Activated CD4-positive, alpha-beta T cell treated with anti-CD3 and anti-CD28 coated beads, Interleukin-2, amount 10 ng/mL, durations not matched to agents 7 days and 5 days (primary cell): ENCODE measurements around the gene SS18. TPM values are rescaled to one million over a fixed set of nuclear protein-coding genes. Genes with fewer than 3 reads are reported as not detected.

Experiments used
- CTCF ChIA-PET: fragments of 350-600 bp; sonication (Branson Sonifier 250); formaldehyde crosslinking; loops from one replicate; lab custom pipeline; 2021; ENCODE audit warnings: antibody characterized with exemption; lab: Charles Lee
- POLR2A ChIA-PET: fragments of 350-600 bp; sonication (Branson Sonifier 250); formaldehyde crosslinking; loops from one replicate; lab custom pipeline; 2021; ENCODE audit warnings: antibody characterized with exemption; lab: Charles Lee
- DNase-seq: peaks from one replicate; pipeline ENCODE4 v3.0.0-alpha.2; 2020
- H3K27ac Mint-ChIP-seq: one replicate; pipeline ENCODE4 v1.8.0; 2021; ENCODE audit warnings: mild to moderate bottlenecking, moderate library complexity, mixed read lengths
- H3K27me3 Mint-ChIP-seq: one replicate; pipeline ENCODE4 v1.8.0; 2021; ENCODE audit warnings: mixed read lengths
- H3K36me3 Mint-ChIP-seq: one replicate; pipeline ENCODE4 v1.8.0; 2021; ENCODE audit warnings: low read depth, mixed read lengths
- H3K4me1 Mint-ChIP-seq: one replicate; pipeline ENCODE4 v1.8.0; 2021; ENCODE audit warnings: mixed read lengths
- H3K4me3 Mint-ChIP-seq: one replicate; pipeline ENCODE4 v1.8.0; 2021; ENCODE audit warnings: mild to moderate bottlenecking, moderate library complexity, mixed read lengths
- H3K9me3 Mint-ChIP-seq: one replicate; pipeline ENCODE4 v1.8.0; 2021; ENCODE audit warnings: mixed read lengths
- total RNA-seq, 2 experiments: library from RNA; stranded (reverse); gene quantifications; one replicate each; pipeline ENCODE4 v1.2.3, GENCODE V29; 2021

SS18 gene
- total RNA-seq, 2 experiments from 2014 or later, result 72.6 to 82.6 TPM

DNA sequence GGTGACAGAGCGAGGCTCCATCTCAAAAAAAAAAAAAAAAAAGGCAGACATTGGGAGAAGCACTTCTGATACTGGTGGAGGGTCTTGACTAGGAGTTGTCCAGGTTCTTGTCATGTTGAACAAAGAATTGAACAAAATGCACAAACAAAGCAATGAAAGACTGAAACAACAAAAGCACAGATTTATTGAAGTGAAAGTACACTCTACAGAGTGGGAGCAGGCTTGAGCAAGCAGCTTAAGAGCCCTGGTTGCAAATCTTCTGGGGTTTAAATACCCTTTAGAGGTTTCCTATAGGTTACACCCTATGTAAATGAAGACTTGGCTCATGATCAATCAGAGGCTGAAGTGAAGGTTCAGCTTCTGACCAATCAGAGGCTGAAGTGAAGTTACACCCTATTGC lies 6.4 kb upstream of the SS18 start:
- peaks cover 2% of the 10 kb centered on the region for H3K36me3 Mint-ChIP-seq
- ChIA-PET POLR2A (no interaction called here), CTCF (interaction anchor here (0.7 kb wide), 1 partner anchor 47 kb away, joined by 3 read pairs; no protein-coding TSS in a partner anchor)
- H3K9me3 Mint-ChIP-seq, result peaks cover 6% of the 10 kb centered on the region
- peaks cover 3% of the 10 kb centered on the region for H3K4me1 Mint-ChIP-seq
- H3K27ac Mint-ChIP-seq, result no peak overlapping the region
- no peak overlapping the region for H3K4me3 Mint-ChIP-seq
- no peak for DNase-seq
- peaks cover 8% of the 10 kb centered on the region for H3K27me3 Mint-ChIP-seq

DNA sequence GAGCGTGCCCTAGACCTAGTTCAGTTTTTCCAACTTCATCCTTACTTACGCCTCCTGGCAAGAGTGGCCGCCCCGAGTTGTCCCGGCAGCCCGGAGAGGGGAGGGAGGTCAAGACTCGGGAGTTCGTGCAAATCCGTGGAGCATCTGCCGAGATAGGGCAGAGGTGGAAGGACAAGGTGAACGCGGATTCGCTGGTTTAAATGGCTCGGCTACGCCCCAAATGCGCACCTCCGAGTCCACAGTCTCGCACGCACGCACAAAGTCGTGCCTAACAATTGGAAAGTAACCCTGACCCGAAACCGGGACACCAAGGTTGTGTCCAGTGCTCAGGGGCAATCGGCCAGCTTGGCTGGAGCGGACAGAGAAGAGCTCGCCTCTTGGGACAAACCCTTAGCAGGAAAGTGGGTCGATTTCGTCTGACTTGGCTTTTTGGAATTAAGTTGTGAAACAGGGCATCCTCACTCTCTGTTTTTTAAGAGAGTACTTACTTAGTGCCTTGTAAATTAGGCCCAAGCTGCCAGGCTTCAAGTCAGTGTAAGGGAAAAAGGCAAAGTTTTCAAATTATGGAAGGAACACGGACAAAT lies 726 bp upstream of the SS18 start:
- ChIA-PET POLR2A (no interaction called here), CTCF (no interaction called here)
- Mint-ChIP-seq H3K4me1 (peaks cover 35% of the 10 kb centered on the region), H3K27ac (peak overlapping the region; percentile 99), H3K9me3 (no peaks in the 10 kb centered on the region), H3K27me3 (peaks cover 4% of the 10 kb centered on the region), H3K36me3 (peaks cover 8% of the 10 kb centered on the region), H3K4me3 (peak overlapping the region; percentile 95)
- DNase-seq, result peak; percentile 73

DNA sequence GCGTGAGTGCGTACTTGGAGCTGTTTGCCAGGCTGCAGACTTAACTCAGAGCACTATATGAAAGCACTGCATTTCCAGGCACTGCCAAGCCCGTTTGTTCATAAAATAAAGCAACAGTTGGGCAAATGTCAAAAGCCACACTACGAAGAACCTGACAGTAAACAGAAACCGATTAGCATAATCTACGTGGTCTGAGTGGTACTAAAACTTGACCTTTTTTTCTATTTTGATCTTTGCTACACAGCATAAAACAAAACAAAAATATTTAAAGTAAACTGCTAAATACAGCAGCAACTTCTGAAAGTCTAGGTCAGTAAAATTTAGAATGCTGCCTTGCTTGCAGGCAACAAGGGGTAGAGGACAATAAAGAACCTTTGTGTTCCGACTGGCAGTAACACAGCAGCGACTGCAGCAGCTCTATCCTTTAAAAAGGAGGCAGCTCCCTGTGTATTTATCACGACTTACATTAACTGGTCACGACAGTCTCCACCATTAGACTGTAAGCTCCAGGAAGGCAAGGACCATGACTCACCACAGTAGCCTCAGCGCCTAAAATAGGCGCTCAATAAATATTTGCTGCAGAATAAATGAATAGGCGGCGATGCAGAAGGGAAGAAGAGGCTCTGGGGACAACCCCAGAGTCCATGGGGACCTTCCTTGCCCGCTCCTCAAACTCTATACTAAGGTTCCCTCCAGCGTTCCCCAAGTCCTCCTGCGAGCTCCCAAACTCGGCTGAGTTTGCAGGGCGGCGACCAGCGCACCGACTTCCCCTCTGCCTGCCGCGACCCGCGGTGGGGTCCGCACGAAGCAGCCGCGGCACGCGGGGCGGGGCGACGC lies 902 bp downstream of the SS18 start:
- Mint-ChIP-seq H3K9me3 (no peaks in the 10 kb centered on the region), H3K36me3 (peaks cover 20% of the 10 kb centered on the region), H3K4me1 (peaks cover 38% of the 10 kb centered on the region), H3K27ac (peak overlapping the region; percentile 99), H3K4me3 (peak overlapping the region; percentile 95), H3K27me3 (peaks cover 4% of the 10 kb centered on the region)
- CTCF ChIA-PET, result interaction anchor here (1.4 kb wide), 1 partner anchor 13 kb away, joined by 3 read pairs; no protein-coding TSS in a partner anchor
- peak; percentile 12 for DNase-seq
- POLR2A ChIA-PET, result interaction anchor here (0.6 kb wide), 1 partner anchor 8 kb away, joined by 3 read pairs; no protein-coding TSS in a partner anchor

DNA sequence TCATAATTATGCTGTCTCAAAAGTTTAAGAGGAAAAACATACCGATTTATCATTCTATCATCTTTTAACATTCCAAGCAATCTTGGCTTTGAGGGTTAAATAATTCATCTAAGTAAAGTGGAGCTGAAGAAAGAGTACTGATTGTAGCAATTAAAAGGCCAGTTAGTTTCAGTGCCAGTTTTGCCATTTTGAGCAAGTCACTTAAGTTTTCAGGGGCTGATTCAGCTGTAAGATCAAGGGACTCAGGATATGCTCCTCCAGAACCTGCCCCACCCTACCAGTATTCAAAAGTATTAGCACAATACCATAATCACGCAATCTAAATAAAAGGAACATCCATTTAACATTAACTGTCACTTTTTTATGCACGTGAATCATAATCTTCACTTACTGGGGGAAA lies 1.9 kb downstream of the SS18 start:
- peak overlapping the region; percentile 95 for H3K4me3 Mint-ChIP-seq
- H3K36me3 Mint-ChIP-seq, result peaks cover 26% of the 10 kb centered on the region
- peaks cover 4% of the 10 kb centered on the region for H3K27me3 Mint-ChIP-seq
- ChIA-PET POLR2A (no interaction called here), CTCF (interaction anchor here (1.4 to 1.5 kb wide), 2 partner anchors 9 to 14 kb away, joined by 3 to 5 read pairs; no protein-coding TSS in a partner anchor)
- peak overlapping the region; percentile 99 for H3K27ac Mint-ChIP-seq
- DNase-seq, result no peak
- H3K9me3 Mint-ChIP-seq, result no peaks in the 10 kb centered on the region
- H3K4me1 Mint-ChIP-seq, result peaks cover 38% of the 10 kb centered on the region

DNA sequence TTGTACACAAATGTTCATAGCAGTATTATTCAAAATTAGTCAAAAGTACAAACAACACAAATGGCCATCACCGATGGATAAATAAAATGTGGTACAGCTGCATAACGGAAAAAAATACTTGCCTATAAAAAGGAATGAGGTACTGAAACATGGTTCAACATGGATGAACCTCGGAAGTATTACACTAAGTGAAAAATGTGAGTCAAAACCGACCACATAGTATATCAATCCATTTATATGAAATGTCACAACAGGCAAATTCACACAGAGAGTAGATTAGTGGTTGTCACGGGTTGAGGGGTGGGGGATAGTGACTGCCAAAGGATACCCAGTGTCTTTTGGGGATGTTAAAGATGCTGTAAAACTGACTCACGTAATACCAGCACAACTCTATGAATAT lies 3.5 kb downstream of the SS18 start:
- DNase-seq, result no peak
- H3K4me3 Mint-ChIP-seq, result no peak overlapping the region
- H3K36me3 Mint-ChIP-seq, result peaks cover 38% of the 10 kb centered on the region
- ChIA-PET CTCF (no interaction called here), POLR2A (no interaction called here)
- H3K4me1 Mint-ChIP-seq, result peaks cover 35% of the 10 kb centered on the region
- no peak overlapping the region for H3K27ac Mint-ChIP-seq
- H3K9me3 Mint-ChIP-seq, result no peaks in the 10 kb centered on the region
- H3K27me3 Mint-ChIP-seq, result no peaks in the 10 kb centered on the region

DNA sequence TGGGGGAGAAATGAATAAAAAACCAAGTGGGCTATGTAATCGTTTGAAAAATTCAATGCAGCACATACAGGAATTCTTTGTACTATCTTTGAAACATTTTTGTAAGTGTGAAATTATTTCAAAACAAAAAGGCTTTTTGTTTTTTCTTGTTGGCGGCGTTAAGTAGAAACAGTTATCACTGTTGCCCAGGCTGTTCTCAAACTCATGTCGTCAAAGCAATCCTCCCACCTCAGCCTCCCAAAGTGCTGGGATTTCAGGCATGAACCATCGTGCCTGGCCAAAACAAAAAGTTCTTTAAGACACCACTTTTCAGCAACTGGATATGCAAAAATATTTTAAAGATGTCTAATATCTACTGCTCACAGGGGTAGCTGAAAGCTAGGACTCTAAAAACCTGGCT lies 5.4 kb downstream of the SS18 start:
- no peaks in the 10 kb centered on the region for H3K27me3 Mint-ChIP-seq
- no peak for DNase-seq
- no peak overlapping the region for H3K4me3 Mint-ChIP-seq
- peaks cover 47% of the 10 kb centered on the region for H3K36me3 Mint-ChIP-seq
- H3K27ac Mint-ChIP-seq, result no peak overlapping the region
- POLR2A ChIA-PET, result no interaction called here
- no peaks in the 10 kb centered on the region for H3K9me3 Mint-ChIP-seq
- CTCF ChIA-PET, result no interaction called here
- H3K4me1 Mint-ChIP-seq, result peaks cover 33% of the 10 kb centered on the region

DNA sequence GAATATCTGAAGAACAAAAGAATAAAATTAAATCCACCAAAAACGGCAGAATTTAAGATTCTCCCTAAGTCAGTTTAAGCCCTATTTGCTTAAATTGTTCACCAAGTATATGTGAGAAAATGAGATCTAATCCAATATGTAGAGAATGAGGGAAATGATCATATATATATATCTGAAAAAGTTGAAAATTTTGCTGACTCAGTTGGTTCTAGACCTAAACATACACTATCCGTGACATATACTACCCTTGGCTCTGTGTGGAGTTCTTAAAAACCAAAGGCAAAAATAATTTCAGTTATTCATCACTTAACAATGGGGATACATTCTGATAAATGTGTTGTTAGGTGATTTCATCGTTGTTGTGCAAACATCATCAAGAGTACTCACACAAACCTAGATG lies 7.3 kb downstream of the SS18 start:
- H3K27me3 Mint-ChIP-seq, result no peaks in the 10 kb centered on the region
- peaks cover 22% of the 10 kb centered on the region for H3K4me1 Mint-ChIP-seq
- H3K27ac Mint-ChIP-seq, result no peak overlapping the region
- H3K36me3 Mint-ChIP-seq, result peaks cover 51% of the 10 kb centered on the region
- no peak overlapping the region for H3K4me3 Mint-ChIP-seq
- H3K9me3 Mint-ChIP-seq, result no peaks in the 10 kb centered on the region
- POLR2A ChIA-PET, result no interaction called here
- DNase-seq, result no peak
- CTCF ChIA-PET, result no interaction called here

DNA sequence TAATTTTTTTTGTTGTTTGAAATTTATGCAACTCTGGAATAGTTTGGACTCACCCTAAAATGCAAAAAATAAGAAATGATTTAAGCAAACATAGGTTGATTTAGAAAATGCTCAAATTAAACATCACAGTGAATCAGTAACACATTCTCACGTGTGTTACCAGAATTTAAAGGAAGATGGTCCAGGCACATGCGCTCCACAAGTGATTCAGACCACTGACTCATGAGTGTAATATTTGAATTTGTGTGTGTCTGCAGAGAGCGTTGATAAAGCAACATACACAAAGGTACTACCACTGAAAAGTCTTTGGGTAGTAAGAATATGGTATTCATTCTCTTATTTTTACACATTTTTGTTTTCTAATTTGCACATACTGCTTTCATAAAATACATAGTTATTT lies 7.9 kb downstream of the SS18 start:
- Mint-ChIP-seq H3K36me3 (peaks cover 57% of the 10 kb centered on the region), H3K9me3 (no peaks in the 10 kb centered on the region), H3K27me3 (no peaks in the 10 kb centered on the region), H3K27ac (no peak overlapping the region), H3K4me1 (peaks cover 17% of the 10 kb centered on the region), H3K4me3 (no peak overlapping the region)
- POLR2A ChIA-PET, result no interaction called here
- CTCF ChIA-PET, result no interaction called here
- no peak for DNase-seq

DNA sequence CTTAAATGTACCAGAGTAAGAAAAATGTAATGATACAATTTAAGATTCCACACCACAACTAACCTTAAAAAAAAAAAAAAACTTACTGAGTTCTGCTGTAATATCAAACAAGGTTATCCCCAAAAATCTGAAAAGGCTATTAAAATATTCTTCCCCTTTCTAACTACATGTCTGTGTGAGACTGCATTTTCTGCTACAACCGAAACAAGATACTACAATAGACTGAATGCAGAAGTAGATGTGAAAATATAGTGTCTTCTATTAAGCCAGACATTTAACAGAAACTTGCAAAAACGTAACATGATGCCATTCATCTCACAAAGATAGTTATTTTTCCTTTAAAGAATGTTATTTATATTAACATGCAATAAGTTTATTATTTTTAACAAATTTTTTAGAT lies 16.2 kb downstream of the SS18 start:
- Mint-ChIP-seq H3K36me3 (peaks cover 71% of the 10 kb centered on the region), H3K27ac (no peak overlapping the region), H3K4me3 (no peak overlapping the region), H3K4me1 (peaks cover 10% of the 10 kb centered on the region), H3K9me3 (peaks cover 7% of the 10 kb centered on the region), H3K27me3 (no peaks in the 10 kb centered on the region)
- ChIA-PET POLR2A (no interaction called here), CTCF (no interaction called here)
- DNase-seq, result no peak

DNA sequence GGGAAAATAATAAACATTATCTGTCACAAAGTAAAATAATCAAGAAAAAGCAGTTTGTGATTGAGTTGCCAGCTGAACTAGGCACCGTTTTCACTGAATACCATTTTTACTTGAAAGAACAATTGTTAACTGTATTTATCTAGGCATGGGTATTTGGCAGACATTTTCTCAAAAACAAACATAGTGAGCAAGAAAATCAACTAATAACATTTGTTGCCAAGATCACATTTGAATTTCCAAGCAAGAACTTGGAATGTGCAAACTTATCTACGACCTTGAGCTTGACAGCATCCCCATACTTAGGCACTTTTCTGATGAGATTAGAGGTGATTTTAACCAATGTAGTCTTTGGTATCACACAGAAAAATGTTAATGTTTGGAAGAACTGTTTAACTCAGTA lies 16.7 kb downstream of the SS18 start:
- POLR2A ChIA-PET, result no interaction called here
- H3K36me3 Mint-ChIP-seq, result peaks cover 72% of the 10 kb centered on the region

DNA sequence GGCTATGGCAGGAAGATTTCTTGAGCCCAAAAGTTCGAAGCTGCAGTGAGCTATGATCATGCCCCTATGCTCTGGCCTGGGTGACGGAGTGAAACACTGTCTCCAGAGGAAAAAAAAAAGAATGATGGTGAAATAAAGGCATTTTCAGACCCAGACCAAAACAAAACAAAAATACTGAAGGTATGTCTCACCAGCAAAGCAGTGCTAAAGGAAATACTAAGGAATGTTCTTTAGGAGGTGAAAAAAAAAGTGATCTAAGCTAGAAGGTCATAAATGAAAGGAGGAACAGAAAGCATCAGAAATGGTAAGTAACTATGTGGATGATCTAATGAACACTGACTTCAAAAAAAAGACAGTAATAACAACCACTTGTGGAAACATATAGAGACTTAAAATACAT lies 18.7 kb downstream of the SS18 start:
- H3K4me3 Mint-ChIP-seq, result no peak overlapping the region
- H3K9me3 Mint-ChIP-seq, result peaks cover 7% of the 10 kb centered on the region
- DNase-seq, result no peak
- peaks cover 17% of the 10 kb centered on the region for H3K4me1 Mint-ChIP-seq
- ChIA-PET CTCF (no interaction called here), POLR2A (no interaction called here)
- H3K27me3 Mint-ChIP-seq, result no peaks in the 10 kb centered on the region
- peaks cover 74% of the 10 kb centered on the region for H3K36me3 Mint-ChIP-seq
- H3K27ac Mint-ChIP-seq, result no peak overlapping the region

More for the DNA sequence above, 16.7 kb downstream of the SS18 start:
- CTCF ChIA-PET, result no interaction called here
- H3K27ac Mint-ChIP-seq, result no peak overlapping the region
- no peak for DNase-seq
- H3K4me1 Mint-ChIP-seq, result peaks cover 10% of the 10 kb centered on the region
- peaks cover 7% of the 10 kb centered on the region for H3K9me3 Mint-ChIP-seq
- H3K27me3 Mint-ChIP-seq, result no peaks in the 10 kb centered on the region
- no peak overlapping the region for H3K4me3 Mint-ChIP-seq

DNA sequence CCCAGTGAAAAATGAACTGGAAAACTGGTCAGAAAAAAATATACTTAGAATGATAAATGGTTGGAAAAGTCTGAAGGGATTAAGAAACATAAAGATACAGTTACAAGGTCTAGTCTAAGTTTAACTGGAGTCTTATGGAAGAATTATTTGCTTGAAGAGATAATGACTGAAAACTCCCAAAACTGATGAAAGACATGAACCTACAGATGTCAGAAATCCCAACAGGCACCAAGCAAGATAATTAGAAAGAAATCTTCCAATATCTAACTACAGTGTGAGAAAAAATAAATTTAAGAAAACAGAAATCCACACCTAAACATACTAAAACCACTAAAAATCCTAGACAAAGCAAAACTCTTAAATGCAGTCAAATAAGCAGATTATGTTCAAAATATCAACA lies 19.4 kb downstream of the SS18 start:
- H3K4me3 Mint-ChIP-seq, result no peak overlapping the region
- CTCF ChIA-PET, result no interaction called here

DNA sequence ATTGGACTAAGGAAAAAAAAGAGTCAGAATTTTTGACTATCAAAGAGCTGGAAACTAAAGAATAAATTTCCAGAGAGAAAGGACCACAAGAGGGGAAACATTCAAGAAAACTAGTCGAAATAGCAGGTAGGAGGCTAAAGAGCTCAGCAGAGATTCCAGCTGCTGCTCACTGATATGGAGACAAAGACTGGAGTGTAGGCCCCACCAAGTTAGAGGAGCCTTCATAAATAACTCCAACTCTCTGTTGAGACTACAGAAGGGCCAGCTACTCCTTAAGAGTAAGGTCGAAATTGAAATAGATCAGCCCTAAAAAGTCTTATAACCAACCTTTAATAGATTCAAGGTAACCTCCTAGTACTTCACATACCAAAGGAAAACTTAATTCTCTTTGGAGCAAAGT lies 31.1 kb downstream of the SS18 start:
- no peak overlapping the region for H3K27ac Mint-ChIP-seq
- CTCF ChIA-PET, result interaction anchor here (0.9 kb wide), 1 partner anchor 19 kb away, joined by 3 read pairs; no protein-coding TSS in a partner anchor
- H3K4me3 Mint-ChIP-seq, result no peak overlapping the region
- H3K4me1 Mint-ChIP-seq, result peaks cover 5% of the 10 kb centered on the region
- peaks cover 49% of the 10 kb centered on the region for H3K36me3 Mint-ChIP-seq
- H3K27me3 Mint-ChIP-seq, result no peaks in the 10 kb centered on the region
- no peaks in the 10 kb centered on the region for H3K9me3 Mint-ChIP-seq
- DNase-seq, result no peak
- POLR2A ChIA-PET, result no interaction called here

More for the DNA sequence above, 19.4 kb downstream of the SS18 start:
- no peaks in the 10 kb centered on the region for H3K27me3 Mint-ChIP-seq
- POLR2A ChIA-PET, result no interaction called here
- H3K36me3 Mint-ChIP-seq, result peaks cover 75% of the 10 kb centered on the region
- H3K9me3 Mint-ChIP-seq, result peaks cover 7% of the 10 kb centered on the region
- no peak overlapping the region for H3K27ac Mint-ChIP-seq
- DNase-seq, result no peak
- peaks cover 17% of the 10 kb centered on the region for H3K4me1 Mint-ChIP-seq
